Renal pelvis (tissue), 12 donors: ENCODE results near the gene GOLT1A. TPM values are rescaled to one million over a fixed set of nuclear protein-coding genes. Genes with fewer than 3 reads are reported as not detected.

Experiments used
- DNase-seq: peaks from one replicate; pipeline ENCODE4 v3.0.0-alpha.2; 2013
- long read RNA-seq, 16 experiments: transcript quantifications; one replicate each; lab custom pipeline, GENCODE V29; 2026
- polyA plus RNA-seq, 3 donors: library from polyadenylated mRNA; unstranded; fragments of 120-200 nt; gene quantifications; one replicate each; pipeline ENCODE4 v1.2.1, GENCODE V29; 2013; ENCODE audit not compliant: insufficient read length in 3 of 3

GOLT1A gene, protein sequence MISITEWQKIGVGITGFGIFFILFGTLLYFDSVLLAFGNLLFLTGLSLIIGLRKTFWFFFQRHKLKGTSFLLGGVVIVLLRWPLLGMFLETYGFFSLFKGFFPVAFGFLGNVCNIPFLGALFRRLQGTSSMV
- 1 to 10 TPM; 3.0 to 4.1 (median 4.0) TPM for polyA plus RNA-seq
- long read RNA-seq, donor 1, partial matches to known transcripts: 0 of 1 reads
- long read RNA-seq, donor 1, other reads (novel, unspliced or antisense): 0 of 1 reads
- long read RNA-seq, donor 2, partial matches to known transcripts: 0 of 1 reads
- long read RNA-seq, donor 2, other reads (novel, unspliced or antisense): 0 of 1 reads
- long read RNA-seq, donor 3, partial matches to known transcripts: 0 of 2 reads
- long read RNA-seq, donor 3, other reads (novel, unspliced or antisense): 0 of 2 reads
- long read RNA-seq, donor 4, partial matches to known transcripts: 0 of 1 reads
- long read RNA-seq, donor 4, other reads (novel, unspliced or antisense): 0 of 1 reads
- long read RNA-seq, donor 5, partial matches to known transcripts: 0 of 4 reads
- long read RNA-seq, donor 5, other reads (novel, unspliced or antisense): 0 of 4 reads
- long read RNA-seq, donor 6, partial matches to known transcripts: 0 of 2 reads
- long read RNA-seq, donor 6, other reads (novel, unspliced or antisense): 0 of 2 reads
- long read RNA-seq, donor 7, partial matches to known transcripts: 0 of 4 reads
- long read RNA-seq, donor 7, other reads (novel, unspliced or antisense): 0 of 4 reads
- long read RNA-seq, donor 8, partial matches to known transcripts: 0 of 1 reads
- long read RNA-seq, donor 8, other reads (novel, unspliced or antisense): 0 of 1 reads
- long read RNA-seq, donor 9, partial matches to known transcripts: 0 of 1 reads
- long read RNA-seq, donor 9, other reads (novel, unspliced or antisense): 0 of 1 reads
- long read RNA-seq, donor 10, partial matches to known transcripts: 0 of 1 reads
- long read RNA-seq, donor 10, other reads (novel, unspliced or antisense): 0 of 1 reads
- long read RNA-seq, donor 11, partial matches to known transcripts: 0 of 2 reads
- long read RNA-seq, donor 11, other reads (novel, unspliced or antisense): 0 of 2 reads
- long read RNA-seq, donor 12, partial matches to known transcripts: 0 of 2 reads
- long read RNA-seq, donor 12, other reads (novel, unspliced or antisense): 0 of 2 reads
- long read RNA-seq, donor 13, partial matches to known transcripts: 0 of 1 reads
- long read RNA-seq, donor 13, other reads (novel, unspliced or antisense): 0 of 1 reads
- long read RNA-seq, donor 14: 0 reads
- long read RNA-seq, donor 15, transcript GOLT1A-201 (5 exons, 883 nt): major isoform, 12 of 14 reads
- long read RNA-seq, donor 15, partial matches to known transcripts: 0 of 14 reads
- long read RNA-seq, donor 15, other reads (novel, unspliced or antisense): 0 of 14 reads
- long read RNA-seq, donor 16: 0 reads

DNA sequence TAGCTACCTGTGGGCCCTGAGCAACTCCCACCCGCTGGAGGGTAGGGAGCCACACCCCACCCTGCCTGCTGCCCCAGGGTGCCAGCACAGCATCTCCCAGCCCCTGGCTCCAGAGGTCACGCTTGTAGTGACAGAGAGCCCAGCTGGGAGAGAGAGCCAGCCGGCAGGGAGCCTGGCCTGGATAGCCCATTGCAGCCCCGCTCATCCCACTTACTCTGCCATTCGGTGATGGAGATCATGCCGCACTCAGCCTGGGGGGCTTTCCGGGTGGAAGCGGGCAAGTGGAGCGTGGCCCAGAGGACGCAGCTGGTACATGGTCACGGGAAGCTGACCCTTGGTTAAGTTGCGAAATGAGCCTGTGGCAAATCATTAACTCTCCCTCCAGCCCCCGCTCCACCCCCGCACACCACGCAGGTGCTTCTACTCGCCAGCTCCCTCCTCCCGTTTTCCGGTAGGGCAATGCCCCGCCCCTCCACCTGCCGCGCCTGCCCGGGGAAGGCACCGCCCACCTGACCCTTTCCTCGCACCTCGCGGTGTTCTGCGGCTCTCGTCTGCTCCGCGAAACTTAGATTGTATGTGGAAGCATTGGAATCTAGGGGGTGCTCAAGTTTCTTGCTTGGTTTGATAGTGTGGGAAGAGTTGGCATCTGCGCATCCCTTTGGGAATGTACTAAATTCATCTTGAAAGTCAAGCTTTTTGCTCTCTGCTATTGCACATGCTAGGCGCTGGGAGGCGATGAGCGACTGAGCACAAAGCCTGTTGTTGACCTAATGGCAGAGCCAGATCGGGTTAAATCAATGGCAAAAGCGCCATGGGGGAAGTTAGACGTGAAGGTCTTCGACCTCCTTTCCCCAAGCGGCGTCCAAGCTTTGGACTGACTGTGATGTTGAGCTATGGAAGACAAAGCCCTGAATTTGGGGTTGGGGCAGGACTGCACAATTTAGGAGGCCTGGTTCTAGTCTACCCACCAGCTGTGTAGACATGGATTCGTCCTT is at the start of gene GOLT1A:
TSS of gene GOLT1A (minus strand) at position 321 of the 995 bp plus-strand sequence. CDS start at position 239, 82 bp downstream.
- peak; percentile 87 for DNase-seq

DNA sequence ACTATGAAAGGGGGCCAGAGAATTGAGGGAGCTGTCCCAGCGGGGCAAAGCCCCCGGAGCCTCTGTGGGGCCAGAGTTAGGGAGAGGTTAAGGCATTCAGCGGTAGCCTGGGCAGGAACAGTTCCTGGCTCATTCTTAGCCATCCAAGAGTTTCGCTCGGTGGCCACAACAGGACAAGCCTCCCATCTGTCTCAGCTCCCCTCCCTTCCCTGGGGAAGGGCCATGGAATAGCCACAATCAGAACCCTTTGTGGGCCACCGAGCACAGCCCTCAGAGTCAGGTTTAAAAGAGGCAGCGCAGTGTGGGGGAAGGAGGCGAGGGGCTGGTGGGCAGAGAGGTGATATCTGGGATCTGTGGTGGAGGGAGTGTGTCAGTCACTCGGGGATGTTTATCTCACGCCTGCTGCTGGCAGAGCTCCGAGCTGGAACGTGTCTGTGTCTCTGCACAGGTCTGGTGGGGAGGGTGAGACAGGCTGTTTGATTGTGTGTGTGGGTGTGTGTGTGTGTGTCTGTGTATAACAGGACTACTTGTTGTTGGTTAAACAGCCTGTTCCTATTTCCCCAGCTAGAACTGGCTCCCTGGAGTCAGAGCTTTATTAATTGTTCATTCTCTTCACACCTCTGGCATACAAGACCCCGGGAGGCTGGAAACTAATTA is 49.6 kb upstream of the GOLT1A start:
- DNase-seq: no peak

- DNase-seq: no peak
Observed at GRCh38 chr1:204262506-204263253, 48.9 kb upstream of the GOLT1A start.

DNA sequence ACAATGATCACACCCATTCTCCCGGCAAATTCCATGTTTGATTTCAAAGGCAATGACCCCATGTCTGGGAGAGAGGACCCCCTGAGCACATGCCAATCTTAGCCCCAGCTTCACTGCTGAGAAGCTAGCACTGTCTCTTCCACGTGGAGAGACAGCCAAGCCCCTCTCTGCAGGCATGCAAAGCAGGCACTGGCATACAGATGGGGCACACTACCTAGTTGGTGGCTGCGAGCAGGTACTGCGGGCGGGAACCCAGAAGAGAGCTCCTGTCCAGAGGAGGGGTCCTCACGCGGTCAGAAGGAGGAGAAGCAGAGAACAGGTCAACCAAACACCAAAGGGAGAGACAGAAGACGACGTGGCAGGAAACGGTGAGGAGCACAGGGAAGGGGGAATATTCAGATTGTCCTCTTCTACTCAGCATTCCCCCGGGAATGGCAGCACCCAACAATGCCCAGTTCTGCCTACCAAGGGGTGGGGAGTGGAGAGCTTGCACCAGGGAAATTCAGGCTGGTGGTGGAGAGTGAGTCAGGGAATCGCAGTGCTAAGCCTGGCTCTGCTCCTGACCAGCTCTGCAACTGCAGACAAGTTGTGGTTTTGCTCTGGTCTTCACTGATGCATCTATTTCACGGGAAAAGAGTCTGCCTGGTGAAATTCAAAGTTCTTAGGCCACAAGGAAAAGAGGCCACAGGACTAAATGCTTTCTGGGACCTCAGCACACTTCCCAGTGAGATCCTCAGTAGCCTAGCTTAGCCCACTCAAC is 48.1 kb upstream of the GOLT1A start:
- DNase-seq: no peak

- DNase-seq: no peak
Observed at GRCh38 chr1:204261266-204261665, 47.5 kb upstream of the GOLT1A start.

GRCh38 chr1:204260601-204261197 is 46.9 kb upstream of the GOLT1A start:
- DNase-seq: no peak

- DNase-seq: no peak
Observed at GRCh38 chr1:204259782-204260181, 46.0 kb upstream of the GOLT1A start.

DNA sequence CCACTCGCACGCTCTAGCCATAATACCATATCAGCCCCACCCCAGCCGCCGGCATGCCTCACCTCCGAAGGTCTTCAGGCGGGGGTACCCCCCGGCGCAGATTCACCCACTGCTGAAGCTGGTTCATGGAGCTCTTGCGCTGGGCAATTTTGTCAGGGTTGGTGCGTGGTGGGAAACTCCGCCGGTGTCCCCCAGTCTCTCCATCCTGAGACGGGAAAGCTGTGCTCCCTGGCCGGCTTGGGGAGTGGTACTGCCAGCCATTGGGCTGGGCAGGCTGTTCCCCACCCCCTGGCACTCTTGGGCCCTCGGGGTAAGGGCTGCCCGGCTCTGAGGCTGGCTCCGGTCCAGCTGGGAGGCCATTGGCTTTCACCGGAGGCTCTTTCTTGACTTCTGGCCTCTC is 45.4 kb upstream of the GOLT1A start:
- DNase-seq: no peak

- no peak for DNase-seq
Observed at GRCh38 chr1:204258213-204259115, 44.7 kb upstream of the GOLT1A start.

GRCh38 chr1:204257446-204257845 is 43.7 kb upstream of the GOLT1A start:
- DNase-seq: no peak

- no peak for DNase-seq
Observed at GRCh38 chr1:204256531-204256930, 42.7 kb upstream of the GOLT1A start.

DNA sequence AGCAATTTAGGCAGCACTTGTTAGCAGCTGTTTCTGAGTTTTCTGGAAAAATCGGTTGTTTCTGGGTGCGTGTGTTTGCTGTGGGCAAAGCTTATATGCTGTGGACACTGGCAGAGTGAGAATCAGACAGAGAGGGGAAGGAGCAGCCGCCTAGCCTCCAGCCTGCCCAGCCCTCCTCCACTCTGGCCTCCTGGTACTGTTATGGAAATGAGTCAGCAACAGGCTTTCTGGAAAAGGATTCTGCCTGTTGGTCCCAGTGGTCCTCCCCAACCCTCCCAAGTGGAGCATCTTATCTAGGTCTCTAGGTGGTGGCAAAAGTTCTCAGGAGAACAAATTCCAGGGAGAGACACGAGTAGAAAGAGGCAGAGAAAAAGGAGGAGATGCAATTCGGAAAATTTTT is 42.2 kb upstream of the GOLT1A start:
- DNase-seq: no peak

GRCh38 chr1:204255225-204255624 is 41.4 kb upstream of the GOLT1A start:
- peak; percentile 45 for DNase-seq

- DNase-seq: no peak
Observed at GRCh38 chr1:204254031-204254661, 40.4 kb upstream of the GOLT1A start.

DNA sequence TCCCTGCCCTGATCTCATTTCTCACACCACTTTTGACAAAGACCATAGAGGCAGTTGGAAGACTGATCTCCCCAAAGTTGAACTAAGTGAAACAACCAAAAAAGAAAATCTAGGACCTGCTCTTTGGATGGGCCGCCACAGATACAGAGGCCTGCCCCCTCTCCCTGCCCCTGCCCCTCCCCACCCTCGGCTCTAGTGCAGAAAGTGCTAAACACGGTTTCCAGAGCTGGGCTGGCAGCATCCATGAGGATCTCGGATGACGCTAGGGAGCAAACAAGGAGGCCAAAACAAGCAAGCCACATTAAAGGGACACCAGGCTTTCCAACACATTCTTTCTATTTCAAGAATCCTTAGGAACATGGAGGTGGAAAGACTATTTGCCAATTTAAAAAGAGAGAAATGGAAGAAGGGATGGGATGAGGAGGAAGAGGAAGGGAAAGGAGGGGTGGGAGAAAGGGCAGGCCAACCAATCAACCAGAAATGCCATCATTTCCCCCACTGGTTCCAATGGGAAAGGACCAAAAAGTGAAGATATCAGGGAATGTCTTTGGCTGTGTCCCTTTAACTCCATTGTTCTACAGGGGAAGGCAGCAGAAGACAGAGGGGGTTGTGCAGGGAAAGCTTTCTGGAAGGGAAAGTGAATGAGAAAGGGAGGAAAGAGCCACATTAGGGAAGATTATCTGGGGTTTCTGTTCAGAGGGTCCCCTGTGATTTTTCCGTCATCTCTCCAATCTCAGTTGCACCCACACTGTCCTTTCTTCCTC is 38.3 kb upstream of the GOLT1A start:
- DNase-seq: no peak
